ENCODE data around the gene DDI1. TPM values are rescaled to one million over a fixed set of nuclear protein-coding genes. Genes with fewer than 3 reads are reported as not detected.

The DDI1 gene
- total RNA-seq, 1 donor from 2014 or later, result not detected

- Mint-ChIP-seq H3K4me3 (ENCODE audit: unreplicated experiment) (no peak overlapping the region), H3K4me1 (ENCODE audit: unreplicated experiment) (peaks cover 4% of the 10 kb centered on the region), H3K27me3 (ENCODE audit: unreplicated experiment) (no peaks in the 10 kb centered on the region), H3K9me3 (ENCODE audit: unreplicated experiment) (no peaks in the 10 kb centered on the region), H3K27ac (ENCODE audit: unreplicated experiment) (no peak overlapping the region), H3K36me3 (ENCODE audit: low read depth, unreplicated experiment) (no peaks in the 10 kb centered on the region)
- DNase-seq (ENCODE audit: low spot score), result no peak
- no peak for TF ChIP-seq CTCF (IDR thresholded peaks at IDR 0.05; ENCODE audit: unreplicated experiment)
Measured at GRCh38 chr11:104049116-104049515, 12.7 kb downstream of the DDI1 start.

- H3K4me3 Mint-ChIP-seq (ENCODE audit: unreplicated experiment), result no peak overlapping the region
- H3K27ac Mint-ChIP-seq (ENCODE audit: unreplicated experiment), result no peak overlapping the region
- no peaks in the 10 kb centered on the region for H3K9me3 Mint-ChIP-seq (ENCODE audit: unreplicated experiment)
- peaks cover 4% of the 10 kb centered on the region for H3K4me1 Mint-ChIP-seq (ENCODE audit: unreplicated experiment)
- TF ChIP-seq CTCF (IDR thresholded peaks at IDR 0.05; ENCODE audit: unreplicated experiment), result no peak
- peaks cover 1% of the 10 kb centered on the region for H3K27me3 Mint-ChIP-seq (ENCODE audit: unreplicated experiment)
- no peaks in the 10 kb centered on the region for H3K36me3 Mint-ChIP-seq (ENCODE audit: low read depth, unreplicated experiment)
- no peak for DNase-seq (ENCODE audit: low spot score)
Measured at GRCh38 chr11:104051778-104052177, 15.3 kb downstream of the DDI1 start.

- no peak overlapping the region for H3K4me3 Mint-ChIP-seq (ENCODE audit: unreplicated experiment)
- H3K4me1 Mint-ChIP-seq (ENCODE audit: unreplicated experiment), result peaks cover 4% of the 10 kb centered on the region
- no peak for DNase-seq (ENCODE audit: low spot score)
- H3K27me3 Mint-ChIP-seq (ENCODE audit: unreplicated experiment), result peaks cover 1% of the 10 kb centered on the region
- no peaks in the 10 kb centered on the region for H3K36me3 Mint-ChIP-seq (ENCODE audit: low read depth, unreplicated experiment)
- no peak for TF ChIP-seq CTCF (IDR thresholded peaks at IDR 0.05; ENCODE audit: unreplicated experiment)
- no peaks in the 10 kb centered on the region for H3K9me3 Mint-ChIP-seq (ENCODE audit: unreplicated experiment)
- H3K27ac Mint-ChIP-seq (ENCODE audit: unreplicated experiment), result no peak overlapping the region
Measured at GRCh38 chr11:104053743-104054478, 17.5 kb downstream of the DDI1 start.

- no peak for TF ChIP-seq CTCF (IDR thresholded peaks at IDR 0.05; ENCODE audit: unreplicated experiment)
- peaks cover 4% of the 10 kb centered on the region for H3K4me1 Mint-ChIP-seq (ENCODE audit: unreplicated experiment)
- H3K36me3 Mint-ChIP-seq (ENCODE audit: low read depth, unreplicated experiment), result no peaks in the 10 kb centered on the region
- DNase-seq (ENCODE audit: low spot score), result no peak
- no peaks in the 10 kb centered on the region for H3K9me3 Mint-ChIP-seq (ENCODE audit: unreplicated experiment)
- no peak overlapping the region for H3K27ac Mint-ChIP-seq (ENCODE audit: unreplicated experiment)
- no peak overlapping the region for H3K4me3 Mint-ChIP-seq (ENCODE audit: unreplicated experiment)
- H3K27me3 Mint-ChIP-seq (ENCODE audit: unreplicated experiment), result peaks cover 1% of the 10 kb centered on the region
Measured at GRCh38 chr11:104054911-104055529, 18.6 kb downstream of the DDI1 start.

- Mint-ChIP-seq H3K27ac (ENCODE audit: unreplicated experiment) (no peak overlapping the region), H3K36me3 (ENCODE audit: low read depth, unreplicated experiment) (no peaks in the 10 kb centered on the region), H3K4me3 (ENCODE audit: unreplicated experiment) (no peak overlapping the region), H3K9me3 (ENCODE audit: unreplicated experiment) (no peaks in the 10 kb centered on the region), H3K27me3 (ENCODE audit: unreplicated experiment) (peaks cover 1% of the 10 kb centered on the region), H3K4me1 (ENCODE audit: unreplicated experiment) (peaks cover 4% of the 10 kb centered on the region)
- DNase-seq (ENCODE audit: low spot score), result no peak
- TF ChIP-seq CTCF (IDR thresholded peaks at IDR 0.05; ENCODE audit: unreplicated experiment), result no peak
Measured at GRCh38 chr11:104055596-104055995, 19.2 kb downstream of the DDI1 start.

Data from endothelial cell (in vitro differentiated cells).